Fibroblast of lung (primary cell): ENCODE data around the gene AKT1S1.

Experiments used
- EZH2 ChIP-seq: IDR thresholded peaks from 2 replicates; pipeline ENCODE4 v1.5.1; 2012; ENCODE audit warnings: low read length, control low read depth, mild to moderate bottlenecking; ENCODE audit errors: missing control alignments
- TF ChIP-seq, protein P1 (sequence below), 2 donors: IDR thresholded peaks in 1 of 2; conservative IDR thresholded peaks in 1 of 2; 1 replicate in 1 of 2; 2 replicates in 1 of 2; pipeline ENCODE4 v1.5.1; 2011 to 2012; ENCODE audit warnings: low read length in 2 of 2, control low read depth in 1 of 2, inconsistent platforms in 1 of 2, low read depth in 1 of 2, mild to moderate bottlenecking in 1 of 2

DNA sequence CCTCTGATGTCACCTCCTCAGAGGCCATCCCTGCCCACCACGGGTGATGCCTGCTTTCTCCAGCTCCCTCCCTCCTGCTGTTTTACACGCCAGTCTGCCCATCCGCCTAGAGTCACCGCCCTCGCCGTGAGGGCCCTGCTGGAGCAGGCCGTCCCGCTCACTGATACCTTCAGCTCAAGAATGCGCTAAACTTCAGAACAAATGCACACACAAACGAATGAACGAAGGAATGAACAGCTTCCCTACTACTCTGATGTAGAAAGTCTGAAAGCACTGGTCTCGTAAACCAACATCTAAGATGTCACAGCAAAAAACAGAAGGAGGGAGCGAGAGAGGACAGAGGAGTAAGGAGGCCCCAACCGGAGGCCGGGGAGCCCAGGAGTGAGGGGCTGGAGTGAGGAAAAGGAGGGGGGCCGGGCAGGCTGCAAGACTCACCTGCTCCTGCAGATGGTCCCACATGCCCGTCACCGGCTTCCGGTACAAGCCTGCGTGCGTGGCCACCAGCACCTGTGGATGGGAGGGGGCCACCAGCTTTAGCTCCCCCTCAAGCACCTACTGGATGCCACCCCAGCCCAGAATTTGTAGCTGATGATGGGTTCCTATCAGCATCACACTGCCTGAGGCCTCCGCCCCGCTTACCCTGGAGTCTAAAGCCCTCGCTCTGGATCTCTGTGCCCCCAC lies 13.8 kb downstream of the AKT1S1 start:
- TF ChIP-seq, protein P1, sequence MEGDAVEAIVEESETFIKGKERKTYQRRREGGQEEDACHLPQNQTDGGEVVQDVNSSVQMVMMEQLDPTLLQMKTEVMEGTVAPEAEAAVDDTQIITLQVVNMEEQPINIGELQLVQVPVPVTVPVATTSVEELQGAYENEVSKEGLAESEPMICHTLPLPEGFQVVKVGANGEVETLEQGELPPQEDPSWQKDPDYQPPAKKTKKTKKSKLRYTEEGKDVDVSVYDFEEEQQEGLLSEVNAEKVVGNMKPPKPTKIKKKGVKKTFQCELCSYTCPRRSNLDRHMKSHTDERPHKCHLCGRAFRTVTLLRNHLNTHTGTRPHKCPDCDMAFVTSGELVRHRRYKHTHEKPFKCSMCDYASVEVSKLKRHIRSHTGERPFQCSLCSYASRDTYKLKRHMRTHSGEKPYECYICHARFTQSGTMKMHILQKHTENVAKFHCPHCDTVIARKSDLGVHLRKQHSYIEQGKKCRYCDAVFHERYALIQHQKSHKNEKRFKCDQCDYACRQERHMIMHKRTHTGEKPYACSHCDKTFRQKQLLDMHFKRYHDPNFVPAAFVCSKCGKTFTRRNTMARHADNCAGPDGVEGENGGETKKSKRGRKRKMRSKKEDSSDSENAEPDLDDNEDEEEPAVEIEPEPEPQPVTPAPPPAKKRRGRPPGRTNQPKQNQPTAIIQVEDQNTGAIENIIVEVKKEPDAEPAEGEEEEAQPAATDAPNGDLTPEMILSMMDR (conservative IDR thresholded peaks at IDR 0.05 in 1 of 2, IDR thresholded peaks at IDR 0.05 in 1 of 2; ENCODE audit: low read depth in 1 of 2, low read length in 2 of 2): no peak
- TF ChIP-seq EZH2: no peak
